Regular cardiac myocyte (primary cell): ENCODE data around the gene SPARCL1. TPM values are rescaled to one million over a fixed set of nuclear protein-coding genes. Genes with fewer than 3 reads are reported as not detected.

Experiments
- total RNA-seq: library from RNA; depleted of rRNA; stranded (reverse); fragments of >200 nt; gene quantifications from 2 replicates; pipeline ENCODE4 v1.2.3, GENCODE V29; 2014

Gene SPARCL1, protein sequence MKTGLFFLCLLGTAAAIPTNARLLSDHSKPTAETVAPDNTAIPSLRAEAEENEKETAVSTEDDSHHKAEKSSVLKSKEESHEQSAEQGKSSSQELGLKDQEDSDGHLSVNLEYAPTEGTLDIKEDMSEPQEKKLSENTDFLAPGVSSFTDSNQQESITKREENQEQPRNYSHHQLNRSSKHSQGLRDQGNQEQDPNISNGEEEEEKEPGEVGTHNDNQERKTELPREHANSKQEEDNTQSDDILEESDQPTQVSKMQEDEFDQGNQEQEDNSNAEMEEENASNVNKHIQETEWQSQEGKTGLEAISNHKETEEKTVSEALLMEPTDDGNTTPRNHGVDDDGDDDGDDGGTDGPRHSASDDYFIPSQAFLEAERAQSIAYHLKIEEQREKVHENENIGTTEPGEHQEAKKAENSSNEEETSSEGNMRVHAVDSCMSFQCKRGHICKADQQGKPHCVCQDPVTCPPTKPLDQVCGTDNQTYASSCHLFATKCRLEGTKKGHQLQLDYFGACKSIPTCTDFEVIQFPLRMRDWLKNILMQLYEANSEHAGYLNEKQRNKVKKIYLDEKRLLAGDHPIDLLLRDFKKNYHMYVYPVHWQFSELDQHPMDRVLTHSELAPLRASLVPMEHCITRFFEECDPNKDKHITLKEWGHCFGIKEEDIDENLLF
- 0.56 and 0.58 TPM in 2 replicates for total RNA-seq

DNA sequence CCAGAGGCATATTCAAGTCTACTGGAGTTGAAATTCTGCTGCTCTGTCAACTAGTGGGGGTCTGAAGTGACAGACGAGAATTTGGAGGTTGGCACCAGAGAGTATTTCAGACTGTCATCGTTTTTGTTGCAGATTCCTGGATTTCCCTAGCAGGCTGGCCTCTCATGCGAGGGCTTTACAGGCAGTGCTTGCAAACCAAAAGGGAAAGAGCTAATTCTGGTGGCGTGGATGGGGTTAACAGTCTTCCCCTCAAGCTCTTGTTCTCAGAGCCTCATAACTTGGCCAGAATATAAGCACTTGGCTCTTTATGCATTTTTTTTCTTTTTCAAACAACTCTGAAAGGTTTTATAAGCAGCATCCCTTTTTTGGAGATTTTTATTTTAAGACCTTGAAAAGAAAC lies at the start of gene SPARCL1:
TSS of gene SPARCL1 (minus strand) at position 190 of the 400 bp plus-strand sequence. CDS start 29,802 bp downstream, outside the sequence.

Other genes starting within 250 kb of the SPARCL1 start
- gene HSD17B13, start 206.5 kb downstream of the SPARCL1 start, total RNA-seq = under 0.01 TPM in 1 of 2 replicates, not detected in the other
- gene HSD17B11, start 138.2 kb downstream of the SPARCL1 start, total RNA-seq = 24.3 and 45.4 TPM in 2 replicates
- gene NUDT9, start 106.8 kb downstream of the SPARCL1 start, total RNA-seq = 16.9 and 27.6 TPM in 2 replicates
- not detected in 2 replicates for gene DSPP, start 79.2 kb upstream of the SPARCL1 start, total RNA-seq
- gene DMP1, start 120.9 kb upstream of the SPARCL1 start, total RNA-seq = not detected in 2 replicates